ENCODE data around the gene ZNF423.

- no peak for TF ChIP-seq CTCF (IDR thresholded peaks at IDR 0.05)
- TF ChIP-seq POLR2A (IDR thresholded peaks at IDR 0.05) = no peak
- no peak for TF ChIP-seq POLR2AphosphoS5 (IDR thresholded peaks at IDR 0.05)
Measured at GRCh38 chr16:49665482-49666230, 190.3 kb downstream of the ZNF423 start.
